ENCODE results near the gene SLC26A11. TPM values are rescaled to one million over a fixed set of nuclear protein-coding genes. Genes with fewer than 3 reads are reported as not detected.

The SLC26A11 gene
- total RNA-seq, 1 donor from 2014 or later, result 7.9 TPM

GRCh38 chr17:80232438-80232837, 12.2 kb downstream of the SLC26A11 start:
- Histone ChIP-seq H3K79me2 (ENCODE audit: low read depth) (no peaks in the 10 kb centered on the region), H3F3A (ENCODE audit: low read depth) (no peaks in the 10 kb centered on the region), H3K27me3 (no peaks in the 10 kb centered on the region), H3K27ac (no peak overlapping the region), H3K4me3 (no peak overlapping the region), H3K9me3 (ENCODE audit: low read depth) (peaks cover 2% of the 10 kb centered on the region), H2AFZ (replicated peaks) (no peak overlapping the region), H3K36me3 (peaks cover 7% of the 10 kb centered on the region), H3K4me2 (no peak overlapping the region), H3K9ac (no peak overlapping the region), H4K20me1 (ENCODE audit: low read depth) (no peaks in the 10 kb centered on the region), H3K4me1 (no peaks in the 10 kb centered on the region)
- no peaks in the 10 kb centered on the region for H3K4me1 Mint-ChIP-seq
- H3K36me3 Mint-ChIP-seq, result peaks cover 36% of the 10 kb centered on the region
- TF ChIP-seq EZH2 (IDR thresholded peaks at IDR 0.05) (no peak), EZH2phosphoT487 (IDR thresholded peaks at IDR 0.05) (no peak)
- TF ChIP-seq, protein P1, sequence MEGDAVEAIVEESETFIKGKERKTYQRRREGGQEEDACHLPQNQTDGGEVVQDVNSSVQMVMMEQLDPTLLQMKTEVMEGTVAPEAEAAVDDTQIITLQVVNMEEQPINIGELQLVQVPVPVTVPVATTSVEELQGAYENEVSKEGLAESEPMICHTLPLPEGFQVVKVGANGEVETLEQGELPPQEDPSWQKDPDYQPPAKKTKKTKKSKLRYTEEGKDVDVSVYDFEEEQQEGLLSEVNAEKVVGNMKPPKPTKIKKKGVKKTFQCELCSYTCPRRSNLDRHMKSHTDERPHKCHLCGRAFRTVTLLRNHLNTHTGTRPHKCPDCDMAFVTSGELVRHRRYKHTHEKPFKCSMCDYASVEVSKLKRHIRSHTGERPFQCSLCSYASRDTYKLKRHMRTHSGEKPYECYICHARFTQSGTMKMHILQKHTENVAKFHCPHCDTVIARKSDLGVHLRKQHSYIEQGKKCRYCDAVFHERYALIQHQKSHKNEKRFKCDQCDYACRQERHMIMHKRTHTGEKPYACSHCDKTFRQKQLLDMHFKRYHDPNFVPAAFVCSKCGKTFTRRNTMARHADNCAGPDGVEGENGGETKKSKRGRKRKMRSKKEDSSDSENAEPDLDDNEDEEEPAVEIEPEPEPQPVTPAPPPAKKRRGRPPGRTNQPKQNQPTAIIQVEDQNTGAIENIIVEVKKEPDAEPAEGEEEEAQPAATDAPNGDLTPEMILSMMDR (IDR thresholded peaks at IDR 0.05), result no peak
- no peak for DNase-seq (ENCODE audit: low spot score)
- peaks cover 23% of the 10 kb centered on the region for H3K9me3 Mint-ChIP-seq
- H3K27ac Mint-ChIP-seq, result no peak overlapping the region
- no peak overlapping the region for H3K4me3 Mint-ChIP-seq
- H3K27me3 Mint-ChIP-seq (ENCODE audit: insufficient read depth, low read depth), result peaks cover 4% of the 10 kb centered on the region

DNA sequence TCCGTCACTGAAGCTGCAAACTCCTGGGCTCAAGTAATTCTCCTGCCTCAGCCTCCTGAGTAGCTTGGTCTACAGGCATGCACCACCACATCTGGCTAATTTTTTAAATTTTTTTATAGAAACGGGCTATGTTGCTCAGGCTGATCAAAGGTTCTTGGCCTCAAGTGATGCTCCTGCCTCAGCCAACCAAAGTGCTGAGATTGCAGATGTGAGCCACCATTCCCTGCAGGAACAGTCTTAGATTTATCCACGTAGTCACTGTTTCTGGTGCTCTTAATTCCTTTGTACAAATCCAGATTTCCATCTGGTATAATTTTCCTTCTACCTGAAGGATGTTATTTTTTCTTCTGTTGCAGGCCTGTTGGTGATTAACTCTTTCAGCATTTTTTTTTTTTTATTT, 13.0 kb downstream of the SLC26A11 start:
- no peak for DNase-seq (ENCODE audit: low spot score)
- Histone ChIP-seq H3F3A (ENCODE audit: low read depth) (no peaks in the 10 kb centered on the region), H2AFZ (replicated peaks) (no peak overlapping the region), H3K9me3 (ENCODE audit: low read depth) (peaks cover 2% of the 10 kb centered on the region), H3K79me2 (ENCODE audit: low read depth) (no peaks in the 10 kb centered on the region), H3K4me2 (no peak overlapping the region), H3K27ac (no peak overlapping the region), H3K27me3 (no peaks in the 10 kb centered on the region), H3K9ac (no peak overlapping the region), H3K4me3 (no peak overlapping the region), H3K36me3 (peaks cover 7% of the 10 kb centered on the region), H4K20me1 (ENCODE audit: low read depth) (no peaks in the 10 kb centered on the region), H3K4me1 (no peaks in the 10 kb centered on the region)
- Mint-ChIP-seq H3K9me3 (peaks cover 23% of the 10 kb centered on the region), H3K27ac (no peak overlapping the region), H3K27me3 (ENCODE audit: insufficient read depth, low read depth) (peaks cover 4% of the 10 kb centered on the region), H3K36me3 (peaks cover 36% of the 10 kb centered on the region), H3K4me3 (no peak overlapping the region), H3K4me1 (no peaks in the 10 kb centered on the region)
- TF ChIP-seq EZH2phosphoT487 (IDR thresholded peaks at IDR 0.05) (no peak), EZH2 (IDR thresholded peaks at IDR 0.05) (no peak)
- TF ChIP-seq, protein P1 (IDR thresholded peaks at IDR 0.05), result no peak

DNA sequence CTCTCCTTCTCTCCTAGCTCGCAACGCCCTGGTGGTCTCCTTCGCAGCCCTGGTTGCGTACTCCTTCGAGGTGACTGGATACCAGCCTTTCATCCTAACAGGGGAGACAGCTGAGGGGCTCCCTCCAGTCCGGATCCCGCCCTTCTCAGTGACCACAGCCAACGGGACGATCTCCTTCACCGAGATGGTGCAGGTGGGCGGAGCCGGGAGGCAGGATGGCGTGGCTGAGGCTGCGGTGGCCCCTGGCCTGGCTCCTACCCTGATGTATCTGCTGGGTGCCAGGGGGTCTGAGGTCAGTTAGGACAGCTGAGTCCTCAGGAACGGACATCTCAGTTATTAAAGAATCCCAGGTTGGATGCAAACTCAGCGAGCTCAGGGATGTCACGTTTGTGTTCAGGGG, 16.7 kb downstream of the SLC26A11 start:
- no peak overlapping the region for H3K4me3 Mint-ChIP-seq
- Histone ChIP-seq H3K79me2 (ENCODE audit: low read depth) (no peaks in the 10 kb centered on the region), H3K27me3 (no peaks in the 10 kb centered on the region), H3F3A (ENCODE audit: low read depth) (no peaks in the 10 kb centered on the region), H3K4me2 (no peak overlapping the region), H3K9me3 (ENCODE audit: low read depth) (no peaks in the 10 kb centered on the region), H3K9ac (no peak overlapping the region), H3K27ac (no peak overlapping the region), H3K4me3 (no peak overlapping the region), H2AFZ (replicated peaks) (no peak overlapping the region), H4K20me1 (ENCODE audit: low read depth) (no peaks in the 10 kb centered on the region), H3K4me1 (no peaks in the 10 kb centered on the region), H3K36me3 (peaks cover 3% of the 10 kb centered on the region)
- DNase-seq (ENCODE audit: low spot score), result no peak
- TF ChIP-seq EZH2phosphoT487 (IDR thresholded peaks at IDR 0.05) (no peak), EZH2 (IDR thresholded peaks at IDR 0.05) (no peak)
- TF ChIP-seq, protein P1 (IDR thresholded peaks at IDR 0.05), result no peak
- peaks cover 7% of the 10 kb centered on the region for H3K27me3 Mint-ChIP-seq (ENCODE audit: insufficient read depth, low read depth)
- H3K27ac Mint-ChIP-seq, result no peak overlapping the region
- no peaks in the 10 kb centered on the region for H3K4me1 Mint-ChIP-seq
- peaks cover 29% of the 10 kb centered on the region for H3K36me3 Mint-ChIP-seq
- peaks cover 17% of the 10 kb centered on the region for H3K9me3 Mint-ChIP-seq
